NCI-H146 treated with DMSO at 0.1 percent for 48 hours (cell line): Measurements from ENCODE around the gene ADAM23.

ENCODE experiments used
- DNase-seq: peaks from one replicate; lab custom pipeline; 2025; ENCODE audit not compliant: unreplicated experiment; lab: John Stamatoyannopoulos, UW

The ADAM23 gene

GRCh38 chr2:206561962-206562361 lies 118.6 kb downstream of the ADAM23 start:
- no peak for DNase-seq

GRCh38 chr2:206562375-206562774 lies 119.0 kb downstream of the ADAM23 start:
- no peak for DNase-seq

GRCh38 chr2:206563374-206563773 lies 120.0 kb downstream of the ADAM23 start:
- DNase-seq = no peak

GRCh38 chr2:206565666-206566065 lies 122.3 kb downstream of the ADAM23 start:
- no peak for DNase-seq

- no peak for DNase-seq
These were observed 126.1 kb downstream of the ADAM23 start for GRCh38 chr2:206569470-206569869.

- no peak for DNase-seq
These were observed 126.9 kb downstream of the ADAM23 start for GRCh38 chr2:206570199-206570598.

- DNase-seq = no peak
These were observed 129.4 kb downstream of the ADAM23 start for GRCh38 chr2:206572725-206573124.

GRCh38 chr2:206573793-206574192 lies 130.5 kb downstream of the ADAM23 start:
- no peak for DNase-seq

- no peak for DNase-seq
These were observed 141.2 kb downstream of the ADAM23 start for GRCh38 chr2:206584323-206585116.

GRCh38 chr2:206585335-206585734 lies 142.0 kb downstream of the ADAM23 start:
- no peak for DNase-seq

- DNase-seq = no peak
These were observed 143.3 kb downstream of the ADAM23 start for GRCh38 chr2:206586609-206587008.

GRCh38 chr2:206597717-206598218 lies 154.4 kb downstream of the ADAM23 start:
- no peak for DNase-seq

- DNase-seq = no peak
These were observed 159.9 kb downstream of the ADAM23 start for GRCh38 chr2:206603243-206603642.

GRCh38 chr2:206610451-206610850 lies 167.1 kb downstream of the ADAM23 start:
- no peak for DNase-seq

GRCh38 chr2:206611191-206611590 lies 167.9 kb downstream of the ADAM23 start:
- no peak for DNase-seq

- DNase-seq = no peak
These were observed 168.4 kb downstream of the ADAM23 start for GRCh38 chr2:206611736-206612135.

GRCh38 chr2:206614811-206615210 lies 171.5 kb downstream of the ADAM23 start:
- DNase-seq = no peak

- no peak for DNase-seq
These were observed 172.2 kb downstream of the ADAM23 start for GRCh38 chr2:206615417-206616089.

- DNase-seq = no peak
These were observed 172.8 kb downstream of the ADAM23 start for GRCh38 chr2:206616151-206616550.

- DNase-seq = no peak
These were observed 175.7 kb downstream of the ADAM23 start for GRCh38 chr2:206619011-206619410.

- no peak for DNase-seq
These were observed 182.8 kb downstream of the ADAM23 start for GRCh38 chr2:206626108-206626507.

- DNase-seq = no peak
These were observed 184.3 kb downstream of the ADAM23 start for GRCh38 chr2:206627632-206628031.
